Measurements from ENCODE around the gene UBE2K. TPM values are rescaled to one million over a fixed set of nuclear protein-coding genes. Genes with fewer than 3 reads are reported as not detected.

The UBE2K gene
- total and polyA plus RNA-seq, 10 of the 15 experiments (the other 5 are each of a cell fraction or from before 2014, with no cell fraction given) = 17.0 to 141 (median 75.5) TPM

GRCh38 chr4:39821951-39822350 lies 124.0 kb downstream of the UBE2K start:
- no peak overlapping the region for H2AFZ ChIP-seq (ENCODE audit: control insufficient read depth, low read depth, low read length)
- FAIRE-seq (no peak), ATAC-seq (no peak), DNase-seq (ENCODE audit: low read depth, low spot score) (no peak)
- no peaks in the 10 kb centered on the region for H3K27me3 ChIP-seq (replicated peaks in 1 of 2; ENCODE audit: control insufficient read depth in 2 of 2, insufficient read depth in 2 of 2, low read length in 1 of 2)
- in situ Hi-C loops (cut with MboI) = no loop called here
- ChIA-PET SMC1A (ENCODE audit: uncharacterized antibody, unreplicated experiment) (no interaction called here), RAD21 (ENCODE audit: unreplicated experiment) (no interaction called here), POLR2A (no interaction called here), CTCF (no interaction called here)
- H3K27ac ChIP-seq (ENCODE audit: control insufficient read depth, insufficient read depth) = no peak overlapping the region
- no TSS peak for BruUV-seq (replicated peaks)
- H3K36me3 ChIP-seq (ENCODE audit: control insufficient read depth in 2 of 2, insufficient read depth in 2 of 2, low read length in 1 of 2) = peaks cover 0 to 3% of the 10 kb centered on the region in 2 experiments; a peak in 1 of 4 replicates
- H3K79me2 ChIP-seq (ENCODE audit: control insufficient read depth, insufficient read depth, low read length) = no peaks in the 10 kb centered on the region
- H3K4me2 ChIP-seq (ENCODE audit: control insufficient read depth, insufficient read depth) = no peak overlapping the region
- no peak overlapping the region for H3K9ac ChIP-seq (ENCODE audit: control insufficient read depth, insufficient read depth, low read length)
- H3K9me3 ChIP-seq (replicated peaks; ENCODE audit: control insufficient read depth, insufficient read depth, low read length) = no peaks in the 10 kb centered on the region
- intact Hi-C loops (cut with micrococcal nuclease; ENCODE audit: unreplicated experiment) = no loop called here
- WGBS (ENCODE audit: insufficient coverage, insufficient replicate concordance, low lambda C conversion rate, missing lambda C conversion rate) = 97% methylated on average over 9 of the region's 9 CpGs
- TF ChIP-seq HDAC6 (IDR thresholded peaks at IDR 0.05; ENCODE audit: unreplicated experiment) (no peak), CUX1 (IDR thresholded peaks at IDR 0.05; ENCODE audit: insufficient replicate concordance, low read depth, low read length) (no peak), MAX (IDR thresholded peaks at IDR 0.05; ENCODE audit: low read depth, low read length) (no peak), RAD21 (IDR thresholded peaks at IDR 0.05; ENCODE audit: insufficient read depth, low read depth, low read length) (no peak), FOXK2 (IDR thresholded peaks at IDR 0.05) (no peak), E2F4 (IDR thresholded peaks at IDR 0.05; ENCODE audit: low read depth, low read length) (no peak), ATF7 (IDR thresholded peaks at IDR 0.05; ENCODE audit: low read depth) (no peak), TCF3 (IDR thresholded peaks at IDR 0.05; ENCODE audit: borderline replicate concordance, insufficient read depth, low read depth, low read length) (no peak), HDGF (IDR thresholded peaks at IDR 0.05) (no peak)
- H4K20me1 ChIP-seq (ENCODE audit: control insufficient read depth, insufficient read depth) = no peaks in the 10 kb centered on the region
- no peaks in the 10 kb centered on the region for H3K4me1 ChIP-seq (ENCODE audit: control insufficient read depth, insufficient read depth, low read length)
- no peak overlapping the region for H3K4me3 ChIP-seq
